ENCODE data around the gene DNAJC19.

The DNAJC19 gene

DNA sequence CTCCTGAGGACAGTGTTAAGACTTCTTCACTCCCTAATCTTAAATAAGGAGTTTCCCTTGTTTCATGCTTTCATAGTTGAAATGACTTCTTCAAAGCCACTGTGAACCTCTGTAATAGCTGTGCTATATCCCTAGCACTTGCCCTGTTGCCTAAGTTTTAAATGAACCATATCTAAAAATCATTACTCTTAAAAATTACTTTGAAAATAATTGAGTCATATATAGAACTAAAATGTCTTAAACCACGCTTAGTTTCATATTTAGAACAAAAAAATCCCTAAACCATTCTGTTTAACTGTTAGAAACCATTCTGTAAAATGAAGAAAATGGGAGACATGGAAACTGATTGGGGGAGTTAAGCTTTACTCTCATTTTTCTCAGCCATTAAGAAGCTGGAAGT lies 29.8 kb downstream of the DNAJC19 start:
- DNase-seq = no peak

- DNase-seq = no peak
Measured at GRCh38 chr3:180947761-180948390, 41.7 kb downstream of the DNAJC19 start.

GRCh38 chr3:180940826-180941225 lies 48.7 kb downstream of the DNAJC19 start:
- no peak for DNase-seq

GRCh38 chr3:180934638-180935037 lies 54.9 kb downstream of the DNAJC19 start:
- DNase-seq = no peak

Measured in DMS 273 treated with DMSO at 0.1 percent for 48 hours (cell line).